NAMALWA (cell line): ENCODE results near the gene PBX4.

Experiments
- DNase-seq: peaks from one replicate; pipeline ENCODE4 v3.0.0-alpha.2; 2015; ENCODE audit warnings: low spot score

PBX4 gene

DNA sequence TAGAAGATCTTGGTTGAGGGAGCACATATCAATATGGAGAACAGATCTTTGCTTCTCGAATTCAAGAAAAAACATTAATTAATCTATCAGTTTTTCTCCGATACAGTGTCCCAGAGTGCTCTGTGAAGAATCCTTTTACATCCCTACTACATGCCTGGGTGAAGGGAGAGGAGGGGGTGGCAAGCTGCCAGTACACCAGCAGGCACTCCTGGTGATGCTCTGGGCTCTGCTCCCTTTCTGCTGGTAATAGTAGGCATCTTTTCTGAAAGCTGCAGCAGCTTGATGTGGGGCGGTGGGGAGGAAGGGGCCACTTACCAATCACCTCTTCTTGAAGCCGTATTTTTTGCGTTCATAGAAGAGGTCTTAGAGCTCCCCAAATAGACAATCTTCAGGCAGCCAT lies 30.7 kb downstream of the PBX4 start:
- DNase-seq, result no peak

- no peak for DNase-seq
These were observed 34.1 kb downstream of the PBX4 start for GRCh38 chr19:19584356-19584755.

GRCh38 chr19:19582471-19582870 lies 36.0 kb downstream of the PBX4 start:
- DNase-seq, result no peak

DNA sequence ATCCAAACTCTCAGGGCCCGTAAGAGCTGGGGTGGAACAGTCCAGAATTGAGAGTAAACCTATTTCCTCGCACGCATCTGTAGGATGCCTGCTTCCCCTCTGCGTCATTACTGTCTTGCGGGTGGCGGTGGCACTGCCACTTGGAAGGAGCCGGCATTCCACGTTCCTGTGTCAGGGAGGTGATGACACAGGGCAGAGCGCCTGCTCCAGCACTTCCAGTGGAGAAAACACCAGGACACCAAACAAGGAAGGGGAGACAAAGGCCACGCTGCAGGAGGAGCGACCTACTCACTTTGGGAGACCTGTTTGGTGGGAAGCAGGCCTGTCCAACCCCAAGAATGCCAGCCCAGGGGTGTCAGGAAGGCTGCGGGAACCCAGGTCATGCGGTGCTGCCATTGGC lies 37.1 kb downstream of the PBX4 start:
- no peak for DNase-seq

DNA sequence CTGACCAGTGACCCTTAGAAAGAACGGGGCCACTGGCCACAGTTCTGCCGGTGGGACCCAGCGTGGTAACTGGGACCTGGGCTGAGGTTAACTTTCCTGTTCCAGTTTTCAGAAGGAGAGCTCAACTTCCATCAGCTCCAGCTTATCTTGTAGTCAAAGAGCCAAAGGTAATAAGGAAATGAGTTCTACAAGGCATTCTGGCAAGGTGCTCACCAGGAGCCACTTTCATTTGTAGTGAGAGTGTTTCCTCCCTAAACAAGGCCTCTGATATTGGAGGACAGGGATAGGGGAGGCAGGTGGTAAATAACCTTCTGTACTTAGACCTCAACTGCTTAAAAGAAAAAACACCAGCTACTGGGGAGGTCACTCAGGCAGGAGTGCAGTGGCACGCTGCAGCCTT lies 38.1 kb downstream of the PBX4 start:
- DNase-seq, result no peak

DNA sequence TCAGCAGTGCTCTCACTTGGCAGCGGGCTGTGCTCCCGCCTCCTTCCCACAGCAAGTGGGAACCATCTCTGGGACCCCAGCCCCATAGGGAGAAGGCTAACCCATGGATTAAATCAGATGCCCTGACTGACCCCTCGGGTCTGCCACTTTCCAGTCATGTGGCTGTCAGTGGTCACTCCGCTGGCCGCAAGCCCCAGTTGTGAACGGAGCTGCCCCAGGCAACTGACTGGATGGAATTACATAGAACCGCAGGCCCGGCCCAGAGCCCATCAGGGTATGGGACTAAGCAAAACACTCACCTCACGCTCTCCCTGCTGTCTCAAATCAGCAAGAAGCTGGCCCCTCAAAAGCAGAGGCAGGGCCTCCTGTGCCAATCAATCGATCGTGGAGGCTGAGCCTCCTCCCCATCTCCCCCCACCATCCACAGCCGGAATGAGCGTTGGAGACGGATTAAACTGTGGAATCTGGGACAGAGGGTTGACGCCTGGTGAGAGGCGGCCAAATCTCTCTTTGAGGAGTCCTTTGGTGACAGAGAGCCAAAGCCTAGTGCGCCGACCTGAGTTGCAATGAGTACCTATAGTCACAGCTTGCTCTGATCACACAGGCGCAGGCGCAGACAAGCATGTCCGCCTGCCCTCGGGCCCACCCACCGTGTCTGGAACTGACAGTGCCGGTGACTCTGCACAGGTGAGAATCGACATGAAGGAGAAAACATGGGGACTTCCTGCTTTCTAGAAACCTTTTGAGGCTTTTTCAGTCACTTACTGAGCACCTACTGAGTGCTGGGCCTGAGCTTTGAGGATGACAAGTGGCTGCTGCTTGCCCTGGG lies 38.7 kb downstream of the PBX4 start:
- DNase-seq, result no peak

DNA sequence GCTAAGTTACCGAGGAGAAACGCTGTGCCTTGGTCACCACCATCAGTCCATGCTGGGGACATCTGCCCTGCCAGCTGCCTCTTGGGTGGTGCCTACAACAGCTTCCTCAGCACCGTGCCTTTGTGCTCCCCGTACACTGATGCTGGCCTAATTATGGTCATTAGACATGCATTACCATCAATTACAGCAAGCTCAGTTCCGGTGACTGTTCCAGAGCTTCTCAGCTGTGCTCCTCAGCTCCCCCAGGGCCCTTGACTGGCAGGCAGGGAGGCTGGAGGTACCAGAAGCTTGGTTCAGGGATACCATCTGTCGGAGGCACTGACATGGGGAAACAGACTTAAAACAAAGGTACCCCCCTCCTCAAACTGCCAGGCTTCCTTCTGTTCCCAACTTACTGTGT lies 40.2 kb downstream of the PBX4 start:
- DNase-seq, result no peak

GRCh38 chr19:19575411-19575810 lies 43.1 kb downstream of the PBX4 start:
- no peak for DNase-seq

DNA sequence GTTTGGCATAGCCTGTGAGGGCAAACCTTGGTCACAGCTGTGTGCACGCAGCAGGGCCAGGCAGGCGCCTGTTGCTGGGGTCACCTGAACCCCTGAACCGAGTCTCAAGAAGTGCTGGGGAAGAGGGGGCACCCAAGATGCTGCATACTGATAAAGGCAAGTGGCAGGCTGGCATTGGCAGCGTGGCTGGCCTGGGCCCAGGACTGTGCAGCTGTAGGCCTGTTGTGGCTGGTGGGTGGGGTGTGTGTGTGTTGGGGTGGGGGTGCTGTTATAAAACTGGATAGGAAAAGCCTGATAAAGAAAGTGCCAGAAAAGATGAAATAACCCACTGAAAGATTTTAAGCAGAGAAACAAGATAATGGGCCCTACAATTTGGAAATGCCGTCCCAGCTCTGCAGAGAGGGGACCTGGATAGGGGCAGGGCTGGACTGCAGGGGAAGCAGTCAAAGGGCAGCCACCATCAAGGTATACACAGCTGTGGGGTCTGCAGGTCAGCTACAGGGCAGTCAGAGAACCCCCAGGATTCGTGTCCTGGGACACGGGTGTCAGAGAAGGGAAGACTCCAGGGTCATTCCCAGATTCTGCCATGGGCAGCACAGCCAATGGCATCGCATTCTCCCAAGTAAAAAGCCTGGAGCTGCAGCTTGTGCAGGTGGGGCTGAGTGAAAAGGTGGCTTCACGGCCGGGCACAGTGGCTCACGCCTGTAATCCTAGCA lies 47.3 kb downstream of the PBX4 start:
- no peak for DNase-seq

- no peak for DNase-seq
These were observed 47.9 kb downstream of the PBX4 start for GRCh38 chr19:19570571-19570970.

GRCh38 chr19:19568802-19569756 lies 49.4 kb downstream of the PBX4 start:
- DNase-seq, result no peak

DNA sequence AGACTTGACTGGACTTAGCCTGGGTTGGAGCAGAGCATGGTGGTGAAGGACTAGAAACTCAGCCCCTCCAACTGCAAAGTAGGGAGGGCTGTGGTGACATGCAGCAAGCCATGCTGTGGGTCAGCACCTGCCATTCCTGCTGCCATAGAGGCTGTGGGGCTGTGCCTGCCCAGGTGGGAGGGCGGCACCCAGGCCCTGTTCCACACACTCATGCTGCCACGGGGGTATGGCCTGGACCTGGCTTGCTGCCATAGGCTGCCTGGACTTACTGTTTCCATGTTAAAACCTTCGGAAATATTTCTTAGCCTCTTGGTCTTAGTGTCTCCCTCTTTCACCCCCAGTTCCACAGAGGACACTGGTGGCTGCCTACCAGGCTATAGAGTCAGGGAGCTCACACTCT lies 51.1 kb downstream of the PBX4 start:
- DNase-seq, result no peak

DNA sequence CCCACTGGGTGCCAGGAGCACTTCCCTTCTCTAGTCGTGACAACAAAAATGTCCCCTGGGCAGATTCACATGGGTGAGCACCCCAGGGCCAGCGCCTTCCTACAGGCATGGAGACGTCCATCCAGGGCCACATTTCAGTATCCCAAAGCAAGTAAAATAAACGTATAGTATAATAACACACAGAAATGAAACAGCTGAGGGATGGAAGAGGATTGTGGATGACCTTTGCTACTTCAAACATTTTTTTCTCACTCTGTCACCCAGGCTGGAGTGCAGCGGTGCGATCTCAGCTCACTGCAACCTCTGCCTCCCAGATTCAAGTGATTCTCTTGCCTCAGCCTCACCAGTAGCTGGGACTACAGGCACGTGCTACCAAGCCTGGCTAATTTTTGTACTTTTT lies 52.2 kb downstream of the PBX4 start:
- DNase-seq, result no peak

GRCh38 chr19:19563348-19563848 lies 55.1 kb downstream of the PBX4 start:
- no peak for DNase-seq

DNA sequence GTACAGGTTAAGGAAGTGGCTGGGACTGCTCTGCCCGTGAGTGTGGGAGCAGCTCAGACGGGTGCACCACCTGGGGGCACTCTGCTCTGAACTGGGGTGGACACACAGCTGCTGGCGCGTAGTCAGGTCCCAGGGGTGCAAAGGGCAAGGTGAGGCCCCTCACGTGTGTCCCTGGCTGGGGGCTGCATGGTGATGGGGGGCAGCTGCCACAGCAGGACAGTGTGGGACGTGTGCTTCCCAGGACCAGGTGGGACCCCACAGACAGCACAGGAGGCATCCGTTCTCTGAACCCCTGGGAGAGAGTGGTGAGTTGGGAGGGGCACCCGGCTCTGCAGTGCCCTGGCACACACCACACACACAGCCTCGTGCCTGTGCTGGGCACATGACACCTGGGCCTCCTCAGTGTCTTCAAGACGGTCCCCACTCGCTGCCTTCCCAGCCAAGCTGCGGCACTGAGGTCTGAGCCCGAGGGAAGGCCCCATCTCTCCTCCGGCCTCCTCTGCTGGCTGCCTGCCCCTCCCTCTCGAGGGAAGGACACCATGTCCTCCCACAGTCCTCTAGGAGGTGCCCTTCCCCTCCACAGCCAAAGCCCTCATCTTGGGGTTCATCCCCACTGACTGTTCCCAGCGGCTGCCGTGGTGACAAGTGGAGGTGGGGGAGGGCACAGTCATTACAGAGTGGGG lies 55.7 kb downstream of the PBX4 start:
- no peak for DNase-seq

DNA sequence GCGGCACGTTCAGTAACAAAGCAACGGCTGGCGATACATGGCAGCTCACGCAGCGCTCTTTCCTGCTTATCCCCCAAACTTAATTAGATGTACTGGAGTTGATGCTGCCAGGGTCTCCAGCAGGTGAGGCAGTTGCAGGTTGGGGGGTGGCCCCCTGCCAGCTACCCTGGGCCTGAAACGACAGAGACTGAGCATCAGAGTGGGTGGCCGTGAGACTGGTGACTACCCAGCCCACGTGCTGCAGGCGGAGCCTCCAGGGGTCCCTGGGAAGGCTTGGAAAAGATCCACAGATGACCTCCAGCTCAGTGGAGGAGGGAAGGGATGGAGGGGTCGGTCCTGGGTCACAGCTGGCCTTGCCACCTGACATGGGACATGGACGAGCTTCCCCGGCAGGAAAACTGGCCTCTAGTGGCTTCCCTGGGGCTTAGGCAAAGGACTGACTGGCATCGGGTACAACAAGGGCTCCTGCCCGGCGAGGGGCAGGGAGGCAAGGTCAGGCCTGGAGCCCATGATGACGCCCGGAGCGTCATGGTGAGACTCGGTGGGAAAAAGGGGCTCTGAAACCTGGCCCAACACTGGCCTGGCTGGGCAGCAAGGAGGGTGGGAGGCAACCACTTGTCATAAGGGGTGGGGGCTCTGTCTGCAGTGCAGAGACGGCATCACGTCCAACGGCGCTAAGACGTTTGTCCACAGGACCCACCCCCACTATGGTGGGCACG lies 56.4 kb downstream of the PBX4 start:
- DNase-seq, result no peak

- no peak for DNase-seq
These were observed 58.6 kb downstream of the PBX4 start for GRCh38 chr19:19559931-19560330.

DNA sequence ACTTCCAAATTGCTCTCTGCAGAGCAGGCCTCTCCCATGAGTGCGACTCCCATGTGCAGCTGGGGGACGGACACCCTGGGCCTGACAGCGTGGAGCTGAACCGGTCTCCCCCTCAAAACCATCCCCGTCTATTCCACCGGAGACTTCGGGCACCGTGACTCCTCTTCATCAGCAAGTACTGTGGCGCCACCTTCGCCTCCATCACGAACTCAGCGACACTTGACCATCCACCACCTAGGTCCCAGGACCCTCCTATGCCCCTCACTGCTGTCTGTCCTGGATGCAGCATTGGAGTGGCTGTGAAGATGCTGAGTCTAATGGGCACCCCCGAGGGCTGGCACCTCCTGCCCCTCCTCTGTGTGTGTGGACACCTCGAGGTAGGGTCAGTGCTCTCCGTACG lies 59.9 kb downstream of the PBX4 start:
- DNase-seq, result no peak

- no peak for DNase-seq
These were observed 60.4 kb downstream of the PBX4 start for GRCh38 chr19:19558055-19558454.

- peak; percentile 68 for DNase-seq
These were observed 64.1 kb downstream of the PBX4 start for GRCh38 chr19:19554074-19555023.
